ENCODE measurements around the gene SBF1.
"Not testable (repeated sequence)": the region's sequence is repeated elsewhere in the genome, so short reads cannot be mapped to it uniquely, and the experiment has no call there.

SBF1 gene

GRCh38 chr22:50474710-50475651 lies at the start of gene SBF1:
SBF1 (minus strand) TSS chr22:50475035; CDS start chr22:50474840, 195 bp downstream.
- peak; percentile 81 for DNase-seq (ENCODE audit: low read depth)

- no peak for DNase-seq (ENCODE audit: low read depth)
Observed at GRCh38 chr22:50523806-50524675, 49.2 kb upstream of the SBF1 start.

GRCh38 chr22:50523458-50523805 lies 48.6 kb upstream of the SBF1 start:
- no peak for DNase-seq (ENCODE audit: low read depth)

- DNase-seq (ENCODE audit: low read depth): no peak
Observed at GRCh38 chr22:50522806-50523438, 48.1 kb upstream of the SBF1 start.

- no peak for DNase-seq (ENCODE audit: low read depth)
Observed at GRCh38 chr22:50522208-50522805, 47.5 kb upstream of the SBF1 start.

- no peak for DNase-seq (ENCODE audit: low read depth)
Observed at GRCh38 chr22:50521710-50522109, 46.9 kb upstream of the SBF1 start.

GRCh38 chr22:50520826-50521453 lies 46.1 kb upstream of the SBF1 start:
- no peak for DNase-seq (ENCODE audit: low read depth)

- not testable (repeated sequence) for DNase-seq (ENCODE audit: low read depth)
Observed at GRCh38 chr22:50520184-50520583, 45.3 kb upstream of the SBF1 start.

- no peak for DNase-seq (ENCODE audit: low read depth)
Observed at GRCh38 chr22:50519151-50519550, 44.3 kb upstream of the SBF1 start.

- DNase-seq (ENCODE audit: low read depth): no peak
Observed at GRCh38 chr22:50518606-50519005, 43.8 kb upstream of the SBF1 start.

GRCh38 chr22:50517495-50518260 lies 42.8 kb upstream of the SBF1 start:
- no peak for DNase-seq (ENCODE audit: low read depth)

- DNase-seq (ENCODE audit: low read depth): no peak
Observed at GRCh38 chr22:50516891-50517290, 42.1 kb upstream of the SBF1 start.

- DNase-seq (ENCODE audit: low read depth): no peak
Observed at GRCh38 chr22:50516068-50516467, 41.2 kb upstream of the SBF1 start.

GRCh38 chr22:50513175-50513574 lies 38.3 kb upstream of the SBF1 start:
- DNase-seq (ENCODE audit: low read depth): no peak

- no peak for DNase-seq (ENCODE audit: low read depth)
Observed at GRCh38 chr22:50508897-50509296, 34.1 kb upstream of the SBF1 start.

GRCh38 chr22:50507991-50508884 lies 33.4 kb upstream of the SBF1 start, which contains the start of gene NCAPH2:
NCAPH2 (plus strand) TSS chr22:50508224; CDS start chr22:50508338, 114 bp downstream.
- DNase-seq (ENCODE audit: low read depth): peak; percentile 98

GRCh38 chr22:50507421-50507990 lies 32.7 kb upstream of the SBF1 start, which contains the start of gene LMF2:
LMF2 (minus strand) TSS chr22:50507702; CDS start chr22:50507675, 27 bp downstream.
- DNase-seq (ENCODE audit: low read depth): peak; percentile 87

- DNase-seq (ENCODE audit: low read depth): no peak
Observed at GRCh38 chr22:50506611-50507420, 32.0 kb upstream of the SBF1 start.

Data from stimulated activated CD8-positive, alpha-beta memory T cell treated with anti-CD3 and anti-CD28 coated beads, Interleukin-4, amount 100 ng/mL, for 24 hours (primary cell).